ENCODE results near the gene MAPKAPK2. TPM values are rescaled to one million over a fixed set of nuclear protein-coding genes. Genes with fewer than 3 reads are reported as not detected.

Gene MAPKAPK2
- total RNA-seq, 4 donors from 2014 or later, result 45.0 to 77.4 (median 55.5) TPM

DNA sequence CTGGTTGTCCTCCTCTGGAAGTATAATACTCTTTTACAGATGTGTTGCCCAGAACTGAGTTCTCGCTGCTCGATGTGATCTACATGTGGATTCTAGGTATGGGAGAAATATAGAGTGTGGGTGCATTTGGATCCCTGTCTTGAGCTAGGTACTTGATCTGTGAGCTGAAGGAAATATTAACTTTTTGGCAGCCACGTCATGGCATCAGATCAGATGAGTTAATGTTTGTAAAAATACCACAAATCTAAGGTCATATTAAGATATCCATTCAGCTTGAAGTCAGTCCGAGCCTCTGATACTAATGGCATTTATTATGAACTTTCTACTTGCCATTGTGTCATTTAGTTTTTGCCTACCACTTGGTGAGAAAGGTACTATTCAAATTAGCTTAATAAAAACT lies 24.6 kb downstream of the MAPKAPK2 start:
- H3K4me1 ChIP-seq, result peaks cover 14 to 87% (median 61%) of the 10 kb centered on the region in 3 donors
- 60 to 68% methylated on average over 4 of the region's 4 CpGs for WGBS, 2 donors (ENCODE audit: low coverage in 1 of 2)
- ATAC-seq, result no peak
- no peaks in the 10 kb centered on the region for H3K9me3 ChIP-seq
- H3K4me3 ChIP-seq, result no peak overlapping the region
- TF ChIP-seq, protein P1, sequence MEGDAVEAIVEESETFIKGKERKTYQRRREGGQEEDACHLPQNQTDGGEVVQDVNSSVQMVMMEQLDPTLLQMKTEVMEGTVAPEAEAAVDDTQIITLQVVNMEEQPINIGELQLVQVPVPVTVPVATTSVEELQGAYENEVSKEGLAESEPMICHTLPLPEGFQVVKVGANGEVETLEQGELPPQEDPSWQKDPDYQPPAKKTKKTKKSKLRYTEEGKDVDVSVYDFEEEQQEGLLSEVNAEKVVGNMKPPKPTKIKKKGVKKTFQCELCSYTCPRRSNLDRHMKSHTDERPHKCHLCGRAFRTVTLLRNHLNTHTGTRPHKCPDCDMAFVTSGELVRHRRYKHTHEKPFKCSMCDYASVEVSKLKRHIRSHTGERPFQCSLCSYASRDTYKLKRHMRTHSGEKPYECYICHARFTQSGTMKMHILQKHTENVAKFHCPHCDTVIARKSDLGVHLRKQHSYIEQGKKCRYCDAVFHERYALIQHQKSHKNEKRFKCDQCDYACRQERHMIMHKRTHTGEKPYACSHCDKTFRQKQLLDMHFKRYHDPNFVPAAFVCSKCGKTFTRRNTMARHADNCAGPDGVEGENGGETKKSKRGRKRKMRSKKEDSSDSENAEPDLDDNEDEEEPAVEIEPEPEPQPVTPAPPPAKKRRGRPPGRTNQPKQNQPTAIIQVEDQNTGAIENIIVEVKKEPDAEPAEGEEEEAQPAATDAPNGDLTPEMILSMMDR (IDR thresholded peaks at IDR 0.05), result no peak
- TF ChIP-seq POLR2A (IDR thresholded peaks at IDR 0.05) (no peak), POLR2AphosphoS5 (IDR thresholded peaks at IDR 0.05) (no peak), EP300 (IDR thresholded peaks at IDR 0.05) (no peak)
- no peaks in the 10 kb centered on the region for H3K36me3 ChIP-seq
- no peak overlapping the region for H3K27ac ChIP-seq
- no peaks in the 10 kb centered on the region for H3K27me3 ChIP-seq

DNA sequence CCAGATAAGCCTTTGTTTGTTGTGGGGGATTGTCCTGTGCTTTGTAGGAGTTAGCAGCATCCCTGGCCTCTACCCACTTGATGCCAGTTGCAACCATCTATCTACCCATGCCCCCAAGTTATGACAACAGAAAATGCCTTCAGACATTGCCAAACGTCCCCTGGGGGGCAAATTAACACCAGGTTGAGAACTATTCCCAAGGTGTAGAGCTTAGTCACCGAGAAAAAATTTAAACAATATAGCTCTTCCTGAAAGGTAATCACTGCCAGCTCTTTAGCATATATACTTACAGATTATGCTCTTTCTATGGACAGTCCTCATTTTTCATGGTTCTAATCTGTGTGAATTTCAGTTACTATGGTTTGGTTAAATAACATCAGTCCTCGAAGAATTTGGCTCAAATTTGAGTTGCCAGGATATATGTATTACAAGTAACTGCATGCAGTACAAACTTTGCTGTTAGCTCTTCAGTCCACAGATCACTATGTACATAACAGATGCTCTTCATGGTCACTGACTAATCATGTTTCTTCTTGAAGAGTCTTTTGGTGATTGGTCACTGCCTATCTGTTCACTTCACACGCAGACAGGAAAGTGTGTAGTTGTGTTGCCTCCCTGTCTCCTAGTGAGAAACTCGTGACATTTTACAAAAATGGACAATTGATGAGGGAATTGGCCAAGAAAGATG lies 25.2 kb downstream of the MAPKAPK2 start:
- Histone ChIP-seq H3K36me3 (no peaks in the 10 kb centered on the region), H3K27me3 (no peaks in the 10 kb centered on the region), H3K4me1 (peaks cover 17 to 87% (median 63%) of the 10 kb centered on the region in 3 donors), H3K4me3 (no peak overlapping the region), H3K9me3 (no peaks in the 10 kb centered on the region), H3K27ac (no peak overlapping the region)
- WGBS, 2 donors (ENCODE audit: low coverage in 1 of 2), result 47 to 55% methylated on average over 5 of the region's 5 CpGs
- ATAC-seq, result no peak
- TF ChIP-seq, protein P1 (IDR thresholded peaks at IDR 0.05), result no peak
- TF ChIP-seq POLR2AphosphoS5 (IDR thresholded peaks at IDR 0.05), result no peak
- no peak for TF ChIP-seq POLR2A (IDR thresholded peaks at IDR 0.05)
- no peak for TF ChIP-seq EP300 (IDR thresholded peaks at IDR 0.05)

DNA sequence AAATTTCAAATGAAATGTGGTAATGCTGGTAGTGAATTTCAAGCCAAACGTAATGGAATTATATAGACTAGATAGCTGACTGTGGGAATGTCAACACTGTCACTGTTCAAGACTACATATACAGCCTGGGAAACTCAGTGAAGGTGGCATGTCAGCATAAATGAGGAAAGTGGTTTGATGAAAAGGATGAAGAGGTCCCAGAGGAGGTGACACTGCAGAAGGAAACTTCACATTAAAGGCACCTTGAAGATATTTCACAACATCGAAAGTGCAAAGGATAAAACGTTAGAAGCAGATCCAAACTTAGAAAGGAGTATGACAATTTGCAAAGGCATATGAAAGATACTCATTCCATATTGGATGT lies 25.7 kb downstream of the MAPKAPK2 start:
- Histone ChIP-seq H3K9me3 (no peaks in the 10 kb centered on the region), H3K4me1 (peaks cover 21 to 87% (median 61%) of the 10 kb centered on the region in 3 donors), H3K27me3 (no peaks in the 10 kb centered on the region), H3K4me3 (no peak overlapping the region), H3K36me3 (no peaks in the 10 kb centered on the region), H3K27ac (no peak overlapping the region)
- TF ChIP-seq, protein P1 (IDR thresholded peaks at IDR 0.05), result no peak
- WGBS, 2 donors (ENCODE audit: low coverage in 1 of 2), result 48 to 55% methylated on average over 3 of the region's 3 CpGs
- no peak for ATAC-seq

DNA sequence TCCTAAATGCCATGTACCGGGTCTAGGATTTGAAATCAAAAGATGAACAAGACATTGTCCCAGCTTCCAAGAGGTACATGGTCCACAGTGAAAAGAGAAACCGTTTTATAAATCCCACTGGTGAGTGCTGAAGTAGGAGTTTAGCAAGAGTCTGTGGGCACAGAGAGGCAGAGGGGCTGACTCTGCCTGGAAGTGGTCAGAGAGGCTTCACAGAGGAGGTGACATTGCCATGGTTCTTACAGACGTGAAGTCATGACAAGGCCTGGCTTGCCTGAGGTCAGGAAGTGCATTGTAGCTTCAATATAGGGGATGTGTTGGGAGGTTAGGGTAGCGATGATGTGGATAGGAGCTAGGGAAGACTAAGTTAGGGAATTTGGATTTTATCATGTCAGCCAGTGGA lies 28.4 kb downstream of the MAPKAPK2 start:
- H3K4me1 ChIP-seq, result peaks cover 21 to 87% (median 35%) of the 10 kb centered on the region in 3 donors
- TF ChIP-seq POLR2AphosphoS5 (IDR thresholded peaks at IDR 0.05), result no peak
- no peak for TF ChIP-seq POLR2A (IDR thresholded peaks at IDR 0.05)
- TF ChIP-seq, protein P1 (IDR thresholded peaks at IDR 0.05), result no peak
- TF ChIP-seq EP300 (IDR thresholded peaks at IDR 0.05), result no peak
- H3K9me3 ChIP-seq, result no peaks in the 10 kb centered on the region
- no peak overlapping the region for H3K4me3 ChIP-seq
- no peaks in the 10 kb centered on the region for H3K27me3 ChIP-seq
- H3K36me3 ChIP-seq, result no peaks in the 10 kb centered on the region
- H3K27ac ChIP-seq, result peak overlapping the region in 1 of 4 donors; percentile 74
- WGBS, 2 donors (ENCODE audit: low coverage in 1 of 2), result 83 to 87% methylated on average over 2 to 4 of the region's 4 CpGs
- ATAC-seq, result no peak

DNA sequence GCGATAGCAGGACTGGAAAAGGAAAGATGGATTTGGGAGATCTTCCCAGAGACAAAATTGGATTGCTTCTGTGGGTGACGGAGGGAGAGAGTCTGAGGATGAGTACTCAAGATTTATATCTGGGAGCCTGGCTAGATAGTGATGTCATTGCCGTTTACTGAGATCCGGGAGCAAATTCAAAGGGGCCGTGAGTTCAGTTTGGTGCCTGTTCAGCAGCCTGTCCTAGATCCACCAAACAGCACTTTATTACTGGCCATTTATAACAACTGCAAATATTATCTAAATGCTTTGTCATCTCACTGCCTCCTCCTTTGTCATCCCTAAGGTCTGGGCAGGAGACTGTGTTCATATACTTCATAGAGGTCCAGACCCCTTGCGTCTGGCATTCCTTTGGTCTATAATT lies 29.2 kb downstream of the MAPKAPK2 start:
- no peaks in the 10 kb centered on the region for H3K36me3 ChIP-seq
- peak overlapping the region; percentile 59 to 74 (median 64) for H3K27ac ChIP-seq
- H3K9me3 ChIP-seq, result no peaks in the 10 kb centered on the region
- no peaks in the 10 kb centered on the region for H3K27me3 ChIP-seq
- no peak for ATAC-seq
- no peak overlapping the region for H3K4me3 ChIP-seq
- 15 to 33% methylated on average over 6 of the region's 6 CpGs for WGBS, 2 donors (ENCODE audit: low coverage in 1 of 2)
- peaks cover 21 to 80% (median 27%) of the 10 kb centered on the region in 3 donors for H3K4me1 ChIP-seq
- TF ChIP-seq POLR2AphosphoS5 (IDR thresholded peaks at IDR 0.05) (no peak), POLR2A (IDR thresholded peaks at IDR 0.05) (no peak), EP300 (IDR thresholded peaks at IDR 0.05) (no peak)
